Immature natural killer cell (primary cell): ENCODE measurements around the gene DNAH14. TPM values are rescaled to one million over a fixed set of nuclear protein-coding genes. Genes with fewer than 3 reads are reported as not detected.

Experiments
- DNase-seq, 3 donors: peaks; one replicate each; pipeline ENCODE4 v3.0.0; 2022; ENCODE audit warnings: mixed read lengths in 1 of 3
- H3K27ac Mint-ChIP-seq, 6 donors: one replicate each; pipeline ENCODE4 v1.8.0; 2020; ENCODE audit warnings: mixed read lengths in 6 of 6, mild to moderate bottlenecking in 5 of 6, inconsistent platforms in 4 of 6, moderate library complexity in 3 of 6
- H3K27me3 Mint-ChIP-seq, 3 donors: one replicate each; pipeline ENCODE4 v1.8.0; 2020 to 2021; ENCODE audit warnings: low read depth in 3 of 3, mild to moderate bottlenecking in 3 of 3, mixed read lengths in 3 of 3, moderate library complexity in 3 of 3, inconsistent platforms in 1 of 3
- H3K36me3 Mint-ChIP-seq, 3 donors: one replicate each; pipeline ENCODE4 v1.8.0; 2020; ENCODE audit warnings: mixed read lengths in 3 of 3, inconsistent platforms in 2 of 3, mild to moderate bottlenecking in 2 of 3
- H3K4me1 Mint-ChIP-seq, 2 donors: one replicate each; pipeline ENCODE4 v1.8.0; 2020; ENCODE audit warnings: inconsistent platforms in 2 of 2, mild to moderate bottlenecking in 2 of 2, mixed read lengths in 2 of 2, moderate library complexity in 1 of 2
- H3K4me3 Mint-ChIP-seq, 5 donors: one replicate each; pipeline ENCODE4 v1.8.0; 2020; ENCODE audit warnings: mild to moderate bottlenecking in 5 of 5, mixed read lengths in 5 of 5, inconsistent platforms in 3 of 5, moderate library complexity in 3 of 5
- H3K9me3 Mint-ChIP-seq, 6 donors: one replicate each; pipeline ENCODE4 v1.8.0; 2020; ENCODE audit warnings: mild to moderate bottlenecking in 6 of 6, mixed read lengths in 6 of 6, inconsistent platforms in 4 of 6, moderate library complexity in 3 of 6
- polyA plus RNA-seq, 3 donors: library from polyadenylated mRNA; unstranded; fragments of 300-500 nt; fragmentation: Illumina TruSeq; gene quantifications; one replicate each; pipeline ENCODE4 v1.2.3, GENCODE V29; 2021

The DNAH14 gene
- polyA plus RNA-seq, 3 donors from 2014 or later, result 0.14 to 2.3 (median 1.4) TPM

GRCh38 chr1:225409051-225409450 is 479.6 kb downstream of the DNAH14 start:
- H3K27ac Mint-ChIP-seq, result peak overlapping the region in 1 of 6 donors; percentile 12
- H3K4me1 Mint-ChIP-seq, result peaks cover 7 to 43% of the 10 kb centered on the region in 2 donors
- H3K4me3 Mint-ChIP-seq, result no peak overlapping the region
- DNase-seq, result no peak
- H3K27me3 Mint-ChIP-seq, result peaks cover 0 to 4% (median 0%) of the 10 kb centered on the region in 3 donors
- no peaks in the 10 kb centered on the region for H3K9me3 Mint-ChIP-seq
- peaks cover 14 to 56% (median 29%) of the 10 kb centered on the region in 3 donors for H3K36me3 Mint-ChIP-seq

- H3K27me3 Mint-ChIP-seq, result peaks cover 0 to 2% (median 0%) of the 10 kb centered on the region in 3 donors
- no peak for DNase-seq
Observed at GRCh38 chr1:225410036-225410435, 480.6 kb downstream of the DNAH14 start.

GRCh38 chr1:225412321-225412720 is 482.8 kb downstream of the DNAH14 start:
- peaks cover 19 to 56% (median 34%) of the 10 kb centered on the region in 3 donors for H3K36me3 Mint-ChIP-seq
- no peak for DNase-seq
- H3K4me3 Mint-ChIP-seq, result no peak overlapping the region
- H3K27ac Mint-ChIP-seq, result no peak overlapping the region
- H3K27me3 Mint-ChIP-seq, result no peaks in the 10 kb centered on the region
- no peaks in the 10 kb centered on the region for H3K9me3 Mint-ChIP-seq
- peaks cover 11 to 50% of the 10 kb centered on the region in 2 donors for H3K4me1 Mint-ChIP-seq

More at GRCh38 chr1:225410036-225410435, 480.6 kb downstream of the DNAH14 start:
- peaks cover 15 to 52% of the 10 kb centered on the region in 2 donors for H3K4me1 Mint-ChIP-seq
- peak overlapping the region in 1 of 6 donors; percentile 40 for H3K27ac Mint-ChIP-seq
- no peaks in the 10 kb centered on the region for H3K9me3 Mint-ChIP-seq
- peaks cover 16 to 60% (median 35%) of the 10 kb centered on the region in 3 donors for H3K36me3 Mint-ChIP-seq
- no peak overlapping the region for H3K4me3 Mint-ChIP-seq

- H3K27ac Mint-ChIP-seq, result no peak overlapping the region
Observed at GRCh38 chr1:225412803-225413351, 483.4 kb downstream of the DNAH14 start.

GRCh38 chr1:225413708-225414375 is 484.4 kb downstream of the DNAH14 start:
- Mint-ChIP-seq H3K4me3 (no peak overlapping the region), H3K9me3 (no peaks in the 10 kb centered on the region), H3K36me3 (peaks cover 20 to 62% (median 39%) of the 10 kb centered on the region in 3 donors), H3K4me1 (peaks cover 10 to 55% of the 10 kb centered on the region in 2 donors), H3K27ac (peak overlapping the region in 5 of 6 donors; percentile 19 to 53 (median 43)), H3K27me3 (peaks cover 0 to under 1% (median 0%) of the 10 kb centered on the region in 3 donors)
- DNase-seq, result no peak

More at GRCh38 chr1:225412803-225413351, 483.4 kb downstream of the DNAH14 start:
- Mint-ChIP-seq H3K27me3 (no peaks in the 10 kb centered on the region), H3K9me3 (no peaks in the 10 kb centered on the region), H3K36me3 (peaks cover 22 to 61% (median 35%) of the 10 kb centered on the region in 3 donors), H3K4me3 (no peak overlapping the region), H3K4me1 (peaks cover 9 to 54% of the 10 kb centered on the region in 2 donors)
- no peak for DNase-seq

GRCh38 chr1:225415307-225415706 is 485.8 kb downstream of the DNAH14 start:
- Mint-ChIP-seq H3K27ac (peak overlapping the region in 3 of 6 donors; percentile 21 to 29 (median 27)), H3K9me3 (no peaks in the 10 kb centered on the region), H3K27me3 (peaks cover 0 to 4% (median 0%) of the 10 kb centered on the region in 3 donors), H3K36me3 (peaks cover 22 to 55% (median 35%) of the 10 kb centered on the region in 3 donors), H3K4me3 (no peak overlapping the region), H3K4me1 (peaks cover 14 to 49% of the 10 kb centered on the region in 2 donors)
- no peak for DNase-seq

- Mint-ChIP-seq H3K36me3 (peaks cover 19 to 52% (median 31%) of the 10 kb centered on the region in 3 donors), H3K27me3 (peaks cover 0 to 4% (median 0%) of the 10 kb centered on the region in 3 donors), H3K27ac (peak overlapping the region in 1 of 6 donors; percentile 29), H3K4me3 (no peak overlapping the region), H3K9me3 (no peaks in the 10 kb centered on the region), H3K4me1 (peaks cover 15 to 54% of the 10 kb centered on the region in 2 donors)
- DNase-seq, result no peak
Observed at GRCh38 chr1:225415967-225416745, 486.7 kb downstream of the DNAH14 start.

- Mint-ChIP-seq H3K4me1 (peaks cover 28 to 73% of the 10 kb centered on the region in 2 donors), H3K9me3 (no peaks in the 10 kb centered on the region), H3K36me3 (peaks cover 19 to 33% (median 27%) of the 10 kb centered on the region in 3 donors), H3K4me3 (no peak overlapping the region), H3K27me3 (peaks cover 0 to 4% (median 0%) of the 10 kb centered on the region in 3 donors), H3K27ac (peak overlapping the region in 5 of 6 donors; percentile 13 to 65 (median 45))
- no peak for DNase-seq
Observed at GRCh38 chr1:225418059-225418458, 488.6 kb downstream of the DNAH14 start.

- H3K27ac Mint-ChIP-seq, result peak overlapping the region in 4 of 6 donors; percentile 32 to 78 (median 66)
- H3K4me1 Mint-ChIP-seq, result peaks cover 33 to 78% of the 10 kb centered on the region in 2 donors
- DNase-seq, result no peak
- peaks cover 19 to 32% (median 27%) of the 10 kb centered on the region in 3 donors for H3K36me3 Mint-ChIP-seq
- no peak overlapping the region for H3K4me3 Mint-ChIP-seq
- H3K27me3 Mint-ChIP-seq, result peaks cover 0 to 4% (median 0%) of the 10 kb centered on the region in 3 donors
- no peaks in the 10 kb centered on the region for H3K9me3 Mint-ChIP-seq
Observed at GRCh38 chr1:225418598-225418997, 489.1 kb downstream of the DNAH14 start.

GRCh38 chr1:225422031-225422605 is 492.6 kb downstream of the DNAH14 start:
- Mint-ChIP-seq H3K27me3 (peaks cover 0 to 8% (median 4%) of the 10 kb centered on the region in 3 donors), H3K27ac (peak overlapping the region; percentile 38 to 67 (median 62)), H3K4me3 (peak overlapping the region in 1 of 5 donors; percentile 19), H3K36me3 (peaks cover 8 to 14% (median 14%) of the 10 kb centered on the region in 3 donors), H3K4me1 (peaks cover 59 to 88% of the 10 kb centered on the region in 2 donors), H3K9me3 (no peaks in the 10 kb centered on the region)
- DNase-seq, result no peak

GRCh38 chr1:225422795-225423517 is 493.5 kb downstream of the DNAH14 start:
- Mint-ChIP-seq H3K9me3 (no peaks in the 10 kb centered on the region), H3K27me3 (peaks cover 0 to 10% (median 4%) of the 10 kb centered on the region in 3 donors), H3K4me3 (no peak overlapping the region), H3K4me1 (peaks cover 60 to 84% of the 10 kb centered on the region in 2 donors), H3K27ac (peak overlapping the region; percentile 55 to 72 (median 62)), H3K36me3 (peaks cover 4 to 10% (median 8%) of the 10 kb centered on the region in 3 donors)
- DNase-seq, result no peak

GRCh38 chr1:225423518-225423855 is 494.0 kb downstream of the DNAH14 start:
- Mint-ChIP-seq H3K9me3 (no peaks in the 10 kb centered on the region), H3K4me3 (peak overlapping the region in 2 of 5 donors; percentile 19 to 54), H3K4me1 (peaks cover 61 to 81% of the 10 kb centered on the region in 2 donors), H3K27me3 (peaks cover 2 to 11% (median 7%) of the 10 kb centered on the region in 3 donors), H3K36me3 (peaks cover 4 to 10% (median 8%) of the 10 kb centered on the region in 3 donors), H3K27ac (peak overlapping the region in 5 of 6 donors; percentile 1 to 72 (median 55))
- no peak for DNase-seq
